GM04504 (cell line): ENCODE data around the gene ITPR1.

Source experiments
- DNase-seq: peaks from one replicate; pipeline ENCODE4 v3.0.0-alpha.2; 2012; ENCODE audit warnings: low read depth

Gene ITPR1

DNA sequence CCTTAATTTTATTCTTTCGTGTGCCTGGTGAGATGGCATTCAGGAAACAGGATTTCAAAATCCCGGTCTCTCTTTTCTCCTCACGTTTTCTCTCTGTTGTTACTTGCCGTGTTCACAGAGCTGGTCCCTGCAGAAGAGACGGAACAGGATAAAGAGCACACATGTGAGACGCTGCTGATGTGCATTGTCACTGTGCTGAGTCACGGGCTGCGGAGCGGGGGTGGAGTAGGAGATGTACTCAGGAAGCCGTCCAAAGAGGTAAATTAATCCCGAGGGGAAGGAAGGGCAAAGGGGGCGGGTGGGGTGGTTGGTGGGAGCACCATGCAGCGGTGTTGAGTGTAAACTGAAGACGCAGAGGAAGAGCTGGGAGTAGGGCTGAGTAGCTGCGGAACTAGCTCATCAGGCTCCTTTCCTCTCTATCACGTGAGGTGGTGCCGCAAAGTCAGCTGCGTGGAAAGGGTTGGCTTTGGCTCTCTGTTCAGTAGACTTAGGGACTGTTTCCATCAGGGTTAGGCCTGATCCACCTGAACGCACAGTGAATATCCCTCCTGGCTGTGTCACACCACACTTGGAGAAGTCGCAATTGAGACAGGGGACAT, 321.3 kb downstream of the ITPR1 start:
- DNase-seq, result no peak

- DNase-seq, result no peak
Observed at GRCh38 chr3:4814904-4815574, 321.9 kb downstream of the ITPR1 start.

DNA sequence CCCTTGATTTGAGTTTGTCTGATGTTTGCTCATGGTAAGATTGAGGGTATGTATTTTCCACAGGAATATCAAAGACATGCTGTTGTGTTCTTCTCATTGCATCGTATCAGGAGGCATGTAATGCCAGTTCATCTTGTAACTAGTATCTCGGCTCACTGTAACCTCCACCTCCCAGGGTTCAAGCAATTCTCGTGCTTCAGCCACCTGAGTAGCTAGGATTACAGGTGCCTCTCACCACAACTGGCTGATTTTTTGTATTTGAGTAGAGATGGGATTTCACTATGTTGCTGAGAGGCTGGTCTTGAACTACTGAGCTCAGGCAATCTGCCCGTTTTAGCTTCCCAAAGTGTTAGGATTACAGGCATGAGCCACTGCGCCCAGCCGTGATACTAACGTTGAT, 323.2 kb downstream of the ITPR1 start:
- no peak for DNase-seq

DNA sequence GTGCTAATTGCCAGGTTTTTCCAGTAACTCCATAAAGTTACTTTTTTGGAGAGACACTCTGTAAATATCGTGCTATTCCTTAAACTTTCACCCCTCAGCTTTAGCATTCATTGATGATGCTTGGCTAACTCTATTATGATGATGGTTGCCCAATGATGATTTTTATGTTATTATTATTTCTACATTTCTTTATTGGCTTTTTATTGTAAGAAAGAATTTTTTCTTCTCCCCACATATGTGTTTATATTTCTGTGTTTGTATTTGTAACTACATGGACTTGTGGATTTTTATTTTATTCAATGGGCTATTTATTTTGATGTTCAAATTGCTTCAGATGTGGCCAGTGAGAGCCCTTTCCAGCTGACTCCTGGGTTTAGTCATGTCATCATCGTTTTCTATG, 323.6 kb downstream of the ITPR1 start:
- DNase-seq, result no peak

- DNase-seq, result no peak
Observed at GRCh38 chr3:4817128-4817527, 324.0 kb downstream of the ITPR1 start.

- DNase-seq, result no peak
Observed at GRCh38 chr3:4818164-4818563, 325.0 kb downstream of the ITPR1 start.

DNA sequence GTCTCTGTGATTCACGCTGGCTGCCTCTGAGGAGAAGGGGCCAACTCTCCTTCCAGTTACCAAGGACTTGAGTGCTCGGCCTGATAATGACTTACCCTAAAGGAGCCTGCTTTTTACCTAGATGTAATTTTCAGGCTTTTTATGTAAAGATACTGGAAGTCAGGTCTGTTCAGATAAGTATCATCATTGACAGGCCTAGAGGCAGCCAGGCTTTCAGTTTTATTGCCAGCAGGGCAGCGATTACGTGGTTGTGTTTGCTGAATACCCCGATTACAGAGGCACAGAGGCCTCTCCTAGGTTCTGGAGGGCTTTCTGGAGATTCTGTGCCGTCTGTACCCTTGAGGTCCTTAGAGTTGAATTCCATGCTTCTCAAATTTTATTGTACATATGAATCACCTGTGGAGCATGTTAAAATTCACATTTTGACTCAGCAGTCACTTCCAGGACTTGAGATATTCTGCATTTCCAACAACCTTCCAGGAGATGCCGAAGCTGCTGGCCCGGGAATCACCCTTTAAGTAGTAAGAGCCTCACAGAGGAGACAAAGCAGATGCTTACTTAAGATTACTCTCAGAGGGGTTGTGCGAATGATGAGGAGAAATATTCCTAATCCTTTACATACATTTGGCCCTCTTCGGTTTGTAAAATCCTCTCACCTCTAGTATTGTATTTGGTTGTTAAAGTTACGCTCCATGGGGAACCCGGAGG, 326.0 kb downstream of the ITPR1 start:
- DNase-seq, result no peak

DNA sequence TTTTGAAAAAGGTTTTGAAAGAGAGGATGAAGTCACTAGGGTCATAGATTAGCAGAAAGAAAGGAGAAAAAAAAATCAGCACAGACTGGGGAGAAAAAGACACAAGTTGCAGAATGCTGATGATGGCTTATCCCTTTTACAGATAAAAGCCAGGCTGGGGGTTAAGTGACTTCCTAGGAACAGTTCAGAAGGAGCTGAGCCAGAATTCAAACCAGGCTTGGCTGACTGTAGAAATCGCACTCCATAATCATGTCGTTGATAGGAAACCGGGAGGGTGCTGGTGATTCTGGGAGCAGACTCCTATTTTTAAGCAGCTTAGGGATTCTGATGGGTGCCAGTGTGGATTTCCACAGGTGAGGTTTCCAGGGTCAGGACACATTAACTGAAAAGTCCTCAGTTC, 326.6 kb downstream of the ITPR1 start:
- no peak for DNase-seq

DNA sequence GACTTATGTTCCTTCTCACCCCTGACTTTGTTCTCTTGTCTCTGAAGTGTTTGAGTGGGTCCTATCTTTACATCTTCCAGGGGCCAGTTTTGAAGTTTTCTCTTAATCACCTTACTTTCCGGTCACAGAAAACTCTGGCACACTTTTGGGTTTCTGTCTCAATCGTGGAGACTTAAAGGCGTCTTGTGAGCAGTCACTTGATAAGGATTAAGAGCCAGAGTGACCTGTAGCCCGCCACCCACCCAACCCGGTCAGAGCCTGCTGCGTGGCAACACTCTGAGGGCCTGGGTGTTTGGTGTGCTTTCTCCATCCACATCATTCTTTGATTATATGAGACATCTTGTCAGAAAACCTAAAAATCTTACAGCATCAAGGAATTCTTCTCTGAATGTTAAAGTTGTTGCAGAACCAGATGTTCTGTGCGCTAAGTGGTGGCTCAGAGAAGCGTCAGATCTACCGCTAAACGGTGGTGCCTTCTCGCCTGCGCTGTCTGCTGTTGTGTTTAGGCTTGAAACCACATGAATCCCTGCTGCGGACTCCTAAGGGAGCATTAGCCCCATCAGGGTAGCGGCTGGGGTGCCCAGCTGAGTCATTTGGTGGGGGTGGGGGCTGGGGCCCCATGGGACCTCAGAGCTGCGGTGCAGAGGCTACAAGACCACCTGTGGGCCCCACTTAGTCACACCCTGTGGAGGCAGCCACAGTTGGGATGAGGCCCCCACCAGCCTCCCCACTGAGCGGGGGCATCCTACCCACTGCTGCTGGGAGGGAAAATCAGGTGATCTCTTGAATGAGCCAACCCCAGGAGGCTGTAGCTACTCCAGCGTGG, 327.4 kb downstream of the ITPR1 start:
- no peak for DNase-seq

DNA sequence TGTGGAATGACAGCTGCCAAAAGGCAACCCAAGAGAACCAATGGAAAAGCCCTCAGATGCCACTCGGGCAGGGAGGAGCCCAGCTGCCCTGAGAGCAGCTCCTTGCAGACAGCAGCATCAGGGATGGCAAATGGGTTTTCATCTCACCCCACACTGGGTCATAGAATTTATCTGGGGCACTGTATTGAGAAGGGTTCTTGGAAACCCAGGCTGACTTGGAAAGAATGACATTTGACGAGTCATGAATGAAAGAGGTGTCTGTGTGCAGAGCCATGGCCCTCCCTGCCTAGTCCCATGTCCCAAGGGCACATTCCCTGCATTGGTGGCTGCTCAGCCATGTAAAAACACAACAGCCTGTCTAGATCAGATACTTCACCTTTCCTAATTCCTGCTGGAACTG, 328.2 kb downstream of the ITPR1 start:
- DNase-seq, result no peak

DNA sequence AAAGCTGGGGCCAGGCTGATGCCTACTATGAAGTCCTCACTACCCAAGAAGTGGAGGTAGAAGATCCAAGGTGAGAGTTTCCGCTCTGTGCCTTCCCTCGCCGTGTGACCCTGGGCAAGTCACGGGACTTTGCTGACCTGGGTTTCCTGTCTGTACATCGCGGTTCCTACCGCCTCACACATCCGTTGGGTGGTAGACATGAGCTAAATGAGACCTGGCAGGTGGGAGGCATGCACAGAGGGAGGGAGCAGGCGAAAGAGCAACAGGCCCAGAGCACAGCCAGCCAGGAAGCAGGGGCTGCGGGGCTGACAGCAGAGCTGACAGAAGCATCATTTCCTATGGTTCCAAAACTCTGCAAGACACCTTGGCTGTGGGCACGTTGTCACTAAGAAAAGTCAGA, 328.8 kb downstream of the ITPR1 start:
- DNase-seq, result no peak

DNA sequence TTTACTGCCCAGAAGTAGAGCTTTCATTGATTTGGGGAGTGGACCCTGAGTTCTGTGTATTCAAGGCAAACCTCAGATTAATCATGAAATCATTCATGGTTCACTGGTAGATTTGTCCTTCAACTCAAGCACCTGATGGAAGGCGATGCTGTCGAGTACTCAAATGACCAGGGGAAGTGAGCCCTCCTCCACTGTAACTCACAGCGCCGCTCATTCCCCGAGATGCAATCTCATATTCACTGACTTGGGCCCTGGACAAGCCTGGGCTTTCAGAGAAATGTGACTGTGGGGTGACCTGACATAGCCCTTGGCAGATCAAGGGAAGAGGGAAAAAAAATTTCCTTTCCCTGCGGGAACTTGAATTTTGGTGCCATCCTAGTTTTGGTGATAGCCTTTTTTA, 329.4 kb downstream of the ITPR1 start:
- DNase-seq, result no peak

GRCh38 chr3:4823385-4823784, 330.2 kb downstream of the ITPR1 start:
- no peak for DNase-seq

GRCh38 chr3:4823986-4824925, 331.1 kb downstream of the ITPR1 start:
- no peak for DNase-seq

DNA sequence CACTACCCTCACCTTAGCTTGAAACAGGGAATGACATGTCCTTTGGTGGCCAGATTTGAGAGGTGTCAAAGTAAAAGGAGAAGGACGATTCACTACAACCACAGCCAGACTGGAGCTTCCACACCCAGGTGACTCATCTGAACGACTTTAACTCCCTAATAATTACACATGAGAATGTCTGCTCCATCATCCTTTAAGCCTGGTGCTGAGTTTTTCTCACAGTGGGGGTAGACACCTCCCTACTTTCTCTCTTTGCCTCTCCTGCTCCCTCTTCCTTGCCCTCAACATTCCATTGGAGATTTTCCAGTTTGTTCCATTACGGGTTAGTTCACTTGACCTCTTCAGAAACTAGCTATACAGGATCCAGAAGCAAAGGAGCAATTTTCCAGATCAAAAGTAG, 331.8 kb downstream of the ITPR1 start:
- peak; percentile 39 for DNase-seq

GRCh38 chr3:4825436-4826236, 332.5 kb downstream of the ITPR1 start:
- DNase-seq, result no peak

DNA sequence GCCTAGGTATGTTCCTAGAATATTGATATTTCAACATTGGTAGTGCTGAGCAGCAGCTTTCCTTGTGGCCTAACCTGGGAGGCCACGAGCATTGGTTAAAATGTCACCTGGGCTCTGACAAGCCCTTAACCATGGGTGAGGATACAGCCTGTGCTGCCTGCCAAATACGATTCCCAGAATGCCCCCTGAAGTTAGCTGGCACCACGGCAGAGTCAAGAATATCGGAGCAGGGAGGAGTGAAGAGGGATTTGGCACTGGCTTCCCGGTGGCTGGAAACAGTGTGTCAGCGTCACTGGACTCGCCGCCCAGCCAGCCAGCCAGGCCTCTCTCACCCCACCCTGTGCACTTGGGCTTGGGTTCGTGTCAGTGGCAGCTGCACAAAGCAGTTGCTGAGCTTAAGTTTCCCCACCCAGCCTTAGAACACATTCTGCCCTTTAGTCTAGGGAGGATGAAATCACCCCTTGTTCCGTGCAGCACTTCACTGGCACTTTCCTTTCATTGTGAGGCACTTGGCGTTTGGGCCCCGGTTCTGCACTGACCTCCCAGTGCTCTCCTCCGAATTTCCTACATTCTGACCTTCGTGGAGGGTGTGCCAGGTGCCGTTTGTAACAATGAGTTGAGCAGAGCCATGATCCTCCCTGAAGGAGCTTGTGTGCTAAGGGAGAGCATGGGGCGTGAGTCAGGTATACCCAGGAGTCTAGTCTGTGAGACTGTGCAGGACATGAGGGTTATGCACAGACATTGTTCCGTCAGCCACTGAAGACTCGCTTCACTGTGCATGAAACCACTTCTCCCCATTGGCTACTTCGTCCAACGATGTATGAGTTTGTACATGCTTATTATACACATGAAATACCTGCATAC, 333.3 kb downstream of the ITPR1 start:
- DNase-seq, result no peak

GRCh38 chr3:4827767-4828166, 334.6 kb downstream of the ITPR1 start:
- DNase-seq, result no peak

DNA sequence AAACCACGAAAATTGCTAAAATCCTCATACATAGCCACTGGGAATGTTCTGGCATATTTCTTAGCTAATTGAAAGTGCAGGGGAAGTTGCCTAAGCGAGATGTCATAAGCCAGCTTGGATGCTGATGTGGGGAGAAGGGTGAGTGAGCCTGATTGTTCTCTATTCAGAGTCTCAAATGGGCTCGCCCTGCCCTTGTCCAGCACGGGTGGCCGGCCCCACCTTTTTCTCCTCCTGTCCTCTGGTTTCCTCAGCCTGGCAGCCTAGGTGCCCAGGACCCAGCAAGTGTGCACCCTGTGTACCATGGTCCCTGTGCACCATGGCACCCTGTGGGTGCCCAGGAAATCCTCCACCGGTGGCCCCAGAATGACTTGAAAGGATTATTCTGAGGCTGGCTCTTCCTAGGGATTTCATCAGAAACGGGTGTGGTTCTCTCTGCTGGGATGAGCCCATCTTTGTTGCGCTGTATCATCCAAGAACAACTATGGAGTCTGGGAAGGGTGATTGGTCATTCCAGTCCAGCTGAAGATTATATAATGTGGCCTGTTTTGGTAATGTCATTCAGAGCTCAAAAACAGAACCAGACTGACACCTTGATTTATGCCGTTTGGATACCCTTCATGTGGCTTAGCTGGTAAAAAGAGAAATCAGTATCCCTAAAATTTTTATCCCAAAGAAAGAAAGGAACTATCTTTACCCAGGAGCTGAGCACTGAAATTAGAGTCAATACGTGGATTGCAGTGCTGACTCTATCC, 335.3 kb downstream of the ITPR1 start:
- peak; percentile 35 for DNase-seq
